Measurements from ENCODE around the gene ALK. TPM values are rescaled to one million over a fixed set of nuclear protein-coding genes. Genes with fewer than 3 reads are reported as not detected.

ALK gene
- total RNA-seq, 4 donors from 2014 or later = 0.66 TPM; not detected in 3

DNA sequence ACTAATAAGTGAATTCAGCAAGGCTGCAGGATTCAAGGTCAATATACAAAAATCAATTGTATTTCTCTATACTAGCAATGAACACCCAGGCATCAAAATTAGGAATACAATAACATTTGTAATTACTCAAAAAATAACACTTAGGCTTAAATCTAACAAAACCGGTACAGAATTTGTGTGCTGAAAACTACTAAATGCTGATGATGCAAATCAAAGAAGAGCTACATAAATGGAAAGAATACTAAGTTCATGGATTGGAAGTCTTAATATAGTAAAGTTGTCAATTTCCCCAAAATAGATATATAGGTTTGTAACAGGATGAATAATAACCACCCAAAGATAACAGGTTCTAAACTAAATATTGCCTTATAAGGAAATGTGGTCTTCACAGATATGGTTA, 286.5 kb downstream of the ALK start:
- intact Hi-C loops (cut with DNase I; ENCODE audit: low total_unique reads) = no loop called here
- 94 to 95% methylated on average over 1 of the region's 1 CpG for WGBS, 2 donors
- H3K4me3 ChIP-seq (ENCODE audit: low read depth, poor library complexity, severe bottlenecking) = no peak overlapping the region
- no peak for DNase-seq (ENCODE audit: low spot score in 2 of 2)
- TF ChIP-seq POLR2A (IDR thresholded peaks at IDR 0.05) = no peak
- TF ChIP-seq, protein P1, sequence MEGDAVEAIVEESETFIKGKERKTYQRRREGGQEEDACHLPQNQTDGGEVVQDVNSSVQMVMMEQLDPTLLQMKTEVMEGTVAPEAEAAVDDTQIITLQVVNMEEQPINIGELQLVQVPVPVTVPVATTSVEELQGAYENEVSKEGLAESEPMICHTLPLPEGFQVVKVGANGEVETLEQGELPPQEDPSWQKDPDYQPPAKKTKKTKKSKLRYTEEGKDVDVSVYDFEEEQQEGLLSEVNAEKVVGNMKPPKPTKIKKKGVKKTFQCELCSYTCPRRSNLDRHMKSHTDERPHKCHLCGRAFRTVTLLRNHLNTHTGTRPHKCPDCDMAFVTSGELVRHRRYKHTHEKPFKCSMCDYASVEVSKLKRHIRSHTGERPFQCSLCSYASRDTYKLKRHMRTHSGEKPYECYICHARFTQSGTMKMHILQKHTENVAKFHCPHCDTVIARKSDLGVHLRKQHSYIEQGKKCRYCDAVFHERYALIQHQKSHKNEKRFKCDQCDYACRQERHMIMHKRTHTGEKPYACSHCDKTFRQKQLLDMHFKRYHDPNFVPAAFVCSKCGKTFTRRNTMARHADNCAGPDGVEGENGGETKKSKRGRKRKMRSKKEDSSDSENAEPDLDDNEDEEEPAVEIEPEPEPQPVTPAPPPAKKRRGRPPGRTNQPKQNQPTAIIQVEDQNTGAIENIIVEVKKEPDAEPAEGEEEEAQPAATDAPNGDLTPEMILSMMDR (IDR thresholded peaks at IDR 0.05) = no peak

GRCh38 chr2:29632018-29632417, 289.4 kb downstream of the ALK start:
- no peak overlapping the region for H3K4me3 ChIP-seq (ENCODE audit: low read depth, poor library complexity, severe bottlenecking)
- intact Hi-C loops (cut with DNase I; ENCODE audit: low total_unique reads) = no loop called here
- DNase-seq (ENCODE audit: low spot score in 2 of 2) = no peak
- 82 to 83% methylated on average over 2 of the region's 2 CpGs for WGBS, 2 donors
- no peak for TF ChIP-seq POLR2A (IDR thresholded peaks at IDR 0.05)
- TF ChIP-seq, protein P1 (IDR thresholded peaks at IDR 0.05) = no peak

- H3K4me3 ChIP-seq (ENCODE audit: low read depth, poor library complexity, severe bottlenecking) = no peak overlapping the region
- DNase-seq (ENCODE audit: low spot score in 2 of 2) = no peak
- TF ChIP-seq POLR2A (IDR thresholded peaks at IDR 0.05) = no peak
- TF ChIP-seq, protein P1 (IDR thresholded peaks at IDR 0.05) = no peak
- intact Hi-C loops (cut with DNase I; ENCODE audit: low total_unique reads) = no loop called here
These were observed 291.9 kb downstream of the ALK start for GRCh38 chr2:29629495-29629894.

DNA sequence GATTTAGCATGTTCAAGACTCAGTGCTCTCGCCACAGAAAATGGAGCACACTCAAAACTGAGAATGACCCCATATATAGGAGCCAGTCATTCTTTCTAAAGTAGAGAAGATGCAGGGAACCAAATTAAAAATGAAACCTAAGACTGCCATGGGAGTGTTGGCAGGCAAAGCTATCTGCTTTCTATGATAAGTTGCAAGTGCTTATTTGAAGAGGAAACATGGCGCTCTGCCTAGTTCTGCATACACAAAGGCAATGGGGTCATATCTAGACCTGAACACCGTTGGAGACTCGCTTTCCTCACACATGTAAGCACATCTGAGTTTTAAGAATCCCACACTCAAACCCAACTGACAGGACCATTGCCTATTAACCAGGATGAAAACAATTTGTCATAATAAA, 292.5 kb downstream of the ALK start:
- DNase-seq (ENCODE audit: low spot score in 2 of 2) = no peak
- intact Hi-C loops (cut with DNase I; ENCODE audit: low total_unique reads) = no loop called here

GRCh38 chr2:29628108-29628745, 293.2 kb downstream of the ALK start:
- no peak overlapping the region for H3K4me3 ChIP-seq (ENCODE audit: low read depth, poor library complexity, severe bottlenecking)
- intact Hi-C loops (cut with DNase I; ENCODE audit: low total_unique reads) = no loop called here
- 60 to 63% methylated on average over 2 of the region's 2 CpGs for WGBS, 2 donors
- TF ChIP-seq, protein P1 (IDR thresholded peaks at IDR 0.05) = no peak
- TF ChIP-seq POLR2A (IDR thresholded peaks at IDR 0.05) = no peak
- DNase-seq (ENCODE audit: low spot score in 2 of 2) = no peak

More for the DNA sequence above, 292.5 kb downstream of the ALK start:
- no peak overlapping the region for H3K4me3 ChIP-seq (ENCODE audit: low read depth, poor library complexity, severe bottlenecking)
- TF ChIP-seq, protein P1 (IDR thresholded peaks at IDR 0.05) = no peak
- no peak for TF ChIP-seq POLR2A (IDR thresholded peaks at IDR 0.05)
- 82 to 83% methylated on average over 4 of the region's 4 CpGs for WGBS, 2 donors

DNA sequence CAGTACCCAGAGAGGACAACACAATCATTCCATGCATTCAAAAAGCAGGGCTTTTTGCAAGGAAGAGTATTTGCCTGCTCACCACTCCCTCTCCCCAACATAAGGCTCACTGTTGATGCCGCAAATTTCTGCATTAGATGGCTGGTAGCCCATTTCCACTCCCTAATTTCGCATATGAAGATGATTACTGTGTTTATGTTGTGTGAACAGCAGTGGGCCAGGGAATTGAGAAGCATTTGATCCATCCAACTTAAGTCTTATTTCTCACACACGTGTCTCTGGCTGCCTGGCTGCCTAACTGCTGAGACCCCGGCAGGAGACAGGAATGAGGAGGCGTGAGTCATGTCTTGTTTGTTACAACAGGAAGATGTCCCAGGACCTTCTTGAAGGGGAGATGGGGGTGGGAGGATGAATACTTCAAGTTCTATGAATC, 294.1 kb downstream of the ALK start:
- intact Hi-C loops (cut with DNase I; ENCODE audit: low total_unique reads) = no loop called here
- H3K4me3 ChIP-seq (ENCODE audit: low read depth, poor library complexity, severe bottlenecking) = no peak overlapping the region
- WGBS, 2 donors = 34 to 40% methylated on average over 5 of the region's 5 CpGs
- no peak for TF ChIP-seq POLR2A (IDR thresholded peaks at IDR 0.05)
- TF ChIP-seq, protein P1 (IDR thresholded peaks at IDR 0.05) = no peak
- DNase-seq (ENCODE audit: low spot score in 2 of 2) = no peak
